ENCODE data around the gene KPNA5. TPM values are rescaled to one million over a fixed set of nuclear protein-coding genes. Genes with fewer than 3 reads are reported as not detected.

The KPNA5 gene
- total RNA-seq, 2 donors from 2014 or later: 2.5 to 6.1 TPM

DNA sequence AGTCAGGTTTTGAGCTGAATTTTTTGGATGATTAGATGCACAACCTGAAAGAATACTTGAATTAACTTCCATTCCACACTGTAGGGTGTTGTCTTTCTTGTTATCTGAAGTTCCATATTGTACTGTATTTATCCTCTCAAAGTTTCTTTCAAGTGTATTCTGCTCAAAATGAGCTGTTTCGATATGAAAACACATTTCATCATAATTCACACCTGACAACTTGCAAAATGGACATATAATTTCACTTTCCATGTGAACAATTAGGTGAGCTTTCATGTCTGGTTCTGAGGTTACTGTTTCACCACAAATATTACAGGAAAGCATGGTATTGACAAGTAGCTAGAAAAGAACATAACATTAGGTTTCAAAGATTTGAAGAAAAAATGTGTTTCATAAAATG lies 14.1 kb upstream of the KPNA5 start:
- no peak overlapping the region for H3K27ac ChIP-seq
- H3K9ac ChIP-seq (ENCODE audit: low read depth in 2 of 2, low read length in 2 of 2): no peak overlapping the region
- no peaks in the 10 kb centered on the region for H3K27me3 ChIP-seq
- DNase-seq: no peak
- H3K36me3 ChIP-seq: no peaks in the 10 kb centered on the region
- TF ChIP-seq, protein P1, sequence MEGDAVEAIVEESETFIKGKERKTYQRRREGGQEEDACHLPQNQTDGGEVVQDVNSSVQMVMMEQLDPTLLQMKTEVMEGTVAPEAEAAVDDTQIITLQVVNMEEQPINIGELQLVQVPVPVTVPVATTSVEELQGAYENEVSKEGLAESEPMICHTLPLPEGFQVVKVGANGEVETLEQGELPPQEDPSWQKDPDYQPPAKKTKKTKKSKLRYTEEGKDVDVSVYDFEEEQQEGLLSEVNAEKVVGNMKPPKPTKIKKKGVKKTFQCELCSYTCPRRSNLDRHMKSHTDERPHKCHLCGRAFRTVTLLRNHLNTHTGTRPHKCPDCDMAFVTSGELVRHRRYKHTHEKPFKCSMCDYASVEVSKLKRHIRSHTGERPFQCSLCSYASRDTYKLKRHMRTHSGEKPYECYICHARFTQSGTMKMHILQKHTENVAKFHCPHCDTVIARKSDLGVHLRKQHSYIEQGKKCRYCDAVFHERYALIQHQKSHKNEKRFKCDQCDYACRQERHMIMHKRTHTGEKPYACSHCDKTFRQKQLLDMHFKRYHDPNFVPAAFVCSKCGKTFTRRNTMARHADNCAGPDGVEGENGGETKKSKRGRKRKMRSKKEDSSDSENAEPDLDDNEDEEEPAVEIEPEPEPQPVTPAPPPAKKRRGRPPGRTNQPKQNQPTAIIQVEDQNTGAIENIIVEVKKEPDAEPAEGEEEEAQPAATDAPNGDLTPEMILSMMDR (IDR thresholded peaks at IDR 0.05): no peak
- H3K4me3 ChIP-seq: no peak overlapping the region
- no peaks in the 10 kb centered on the region for H3K9me3 ChIP-seq
- H3K4me1 ChIP-seq: peaks cover 7% of the 10 kb centered on the region
- intact Hi-C loops (cut with DNase I): no loop called here

DNA sequence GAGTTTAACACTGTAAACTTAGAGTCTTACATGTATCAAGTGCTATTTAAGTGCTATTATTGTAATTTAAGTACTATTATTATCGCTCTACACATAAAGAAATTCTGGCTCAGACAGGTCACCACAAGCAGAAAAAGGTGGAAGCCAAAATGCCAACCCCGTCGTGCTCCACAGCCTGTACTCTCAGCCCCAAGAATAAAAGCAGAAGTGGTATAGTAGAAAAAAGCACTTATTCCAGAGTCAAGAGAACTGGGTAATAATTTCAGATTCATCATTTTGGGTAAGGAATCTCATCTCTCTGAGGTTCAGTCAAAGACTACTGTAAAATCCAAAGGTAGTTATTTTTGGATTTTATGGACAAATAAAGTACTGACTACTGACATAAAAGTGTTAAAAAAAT lies 13.4 kb upstream of the KPNA5 start:
- Histone ChIP-seq H3K9ac (ENCODE audit: low read depth in 2 of 2, low read length in 2 of 2) (peak overlapping the region; percentile 95 to 98), H3K9me3 (no peaks in the 10 kb centered on the region), H3K27ac (no peak overlapping the region), H3K36me3 (no peaks in the 10 kb centered on the region), H3K27me3 (no peaks in the 10 kb centered on the region), H3K4me3 (peak overlapping the region; percentile 91), H3K4me1 (peaks cover 7% of the 10 kb centered on the region)
- no peak for DNase-seq
- TF ChIP-seq, protein P1 (IDR thresholded peaks at IDR 0.05): no peak
- intact Hi-C loops (cut with DNase I): no loop called here

DNA sequence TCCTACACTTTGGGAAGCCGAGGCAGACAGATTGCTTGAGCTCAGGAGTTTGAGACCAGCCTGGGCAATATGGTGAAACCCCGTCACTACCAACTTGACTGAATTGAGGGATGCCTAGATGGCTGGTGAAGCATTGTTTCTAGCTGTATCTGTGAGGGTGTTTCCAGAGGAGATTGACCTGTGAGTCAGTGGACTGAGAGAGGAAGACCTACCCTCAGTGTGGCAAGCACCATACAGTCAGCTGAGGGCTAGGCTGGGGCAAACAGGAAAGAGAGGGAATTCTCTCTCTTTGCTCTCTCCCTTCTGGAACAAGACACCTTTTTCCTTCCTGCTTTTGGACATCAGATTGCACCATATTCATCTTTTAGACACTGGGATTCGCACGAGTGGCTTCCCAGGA lies 8.7 kb upstream of the KPNA5 start:
- DNase-seq: no peak
- intact Hi-C loops (cut with DNase I): no loop called here
- H3K4me3 ChIP-seq: no peak overlapping the region
- H3K27me3 ChIP-seq: no peaks in the 10 kb centered on the region
- no peak overlapping the region for H3K27ac ChIP-seq
- TF ChIP-seq, protein P1 (IDR thresholded peaks at IDR 0.05): no peak
- H3K9ac ChIP-seq (ENCODE audit: low read depth in 2 of 2, low read length in 2 of 2): no peak overlapping the region
- H3K4me1 ChIP-seq: peaks cover 3% of the 10 kb centered on the region
- no peaks in the 10 kb centered on the region for H3K36me3 ChIP-seq
- no peaks in the 10 kb centered on the region for H3K9me3 ChIP-seq

DNA sequence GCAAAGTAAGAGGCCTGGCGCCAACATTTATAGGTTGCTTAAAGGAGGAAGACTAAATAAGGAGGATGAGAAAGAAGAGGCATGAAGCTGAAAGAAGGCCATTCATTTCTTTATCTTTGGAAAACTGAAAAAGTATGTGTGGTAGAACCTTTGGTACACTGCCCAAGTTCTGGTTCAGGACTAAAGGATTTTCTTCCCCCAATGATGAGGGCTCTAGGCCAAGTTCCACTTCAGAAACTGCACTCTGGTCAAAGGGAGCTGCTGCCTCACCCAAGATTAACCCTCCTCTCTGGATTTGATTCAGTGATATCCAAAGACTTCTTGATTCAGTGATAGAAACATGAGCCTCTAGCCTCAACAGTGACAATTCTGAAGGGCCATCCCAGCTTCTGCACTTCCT lies 5.0 kb upstream of the KPNA5 start:
- intact Hi-C loops (cut with DNase I): no loop called here
- no peaks in the 10 kb centered on the region for H3K4me1 ChIP-seq
- TF ChIP-seq, protein P1 (IDR thresholded peaks at IDR 0.05): no peak
- H3K9me3 ChIP-seq: no peaks in the 10 kb centered on the region
- no peak overlapping the region for H3K27ac ChIP-seq
- H3K4me3 ChIP-seq: no peak overlapping the region
- H3K9ac ChIP-seq (ENCODE audit: low read depth in 2 of 2, low read length in 2 of 2): no peak overlapping the region
- H3K36me3 ChIP-seq: no peaks in the 10 kb centered on the region
- H3K27me3 ChIP-seq: no peaks in the 10 kb centered on the region
- DNase-seq: no peak

DNA sequence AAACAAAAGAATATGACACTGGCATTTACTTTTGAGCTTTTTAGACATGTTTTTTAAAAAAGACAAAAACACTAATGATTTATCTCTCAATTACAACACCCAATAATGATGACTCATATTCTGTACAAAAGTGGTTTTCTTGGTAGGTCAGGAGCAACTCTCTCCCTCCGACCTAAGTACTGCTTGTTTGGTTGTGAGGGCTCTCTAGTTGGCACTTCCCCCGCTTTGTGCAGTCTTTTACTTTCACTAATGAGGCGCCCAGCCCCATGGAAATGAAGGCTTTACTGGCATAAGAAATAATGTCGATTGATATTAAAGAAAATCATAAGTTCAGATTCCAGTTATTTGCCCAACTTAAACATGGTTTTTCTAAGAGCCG lies 1.3 kb downstream of the KPNA5 start:
- no peaks in the 10 kb centered on the region for H3K36me3 ChIP-seq
- H3K27me3 ChIP-seq: no peaks in the 10 kb centered on the region
- TF ChIP-seq, protein P1 (IDR thresholded peaks at IDR 0.05): no peak
- no peak overlapping the region for H3K9ac ChIP-seq (ENCODE audit: low read depth in 2 of 2, low read length in 2 of 2)
- intact Hi-C loops (cut with DNase I): no loop called here
- peak overlapping the region; percentile 76 for H3K4me3 ChIP-seq
- no peaks in the 10 kb centered on the region for H3K4me1 ChIP-seq
- no peak for DNase-seq
- H3K9me3 ChIP-seq: no peaks in the 10 kb centered on the region
- H3K27ac ChIP-seq: peak overlapping the region; percentile 84

All from colonic mucosa (tissue), 4 donors.